ENCODE measurements around the gene AGBL4.

DNA sequence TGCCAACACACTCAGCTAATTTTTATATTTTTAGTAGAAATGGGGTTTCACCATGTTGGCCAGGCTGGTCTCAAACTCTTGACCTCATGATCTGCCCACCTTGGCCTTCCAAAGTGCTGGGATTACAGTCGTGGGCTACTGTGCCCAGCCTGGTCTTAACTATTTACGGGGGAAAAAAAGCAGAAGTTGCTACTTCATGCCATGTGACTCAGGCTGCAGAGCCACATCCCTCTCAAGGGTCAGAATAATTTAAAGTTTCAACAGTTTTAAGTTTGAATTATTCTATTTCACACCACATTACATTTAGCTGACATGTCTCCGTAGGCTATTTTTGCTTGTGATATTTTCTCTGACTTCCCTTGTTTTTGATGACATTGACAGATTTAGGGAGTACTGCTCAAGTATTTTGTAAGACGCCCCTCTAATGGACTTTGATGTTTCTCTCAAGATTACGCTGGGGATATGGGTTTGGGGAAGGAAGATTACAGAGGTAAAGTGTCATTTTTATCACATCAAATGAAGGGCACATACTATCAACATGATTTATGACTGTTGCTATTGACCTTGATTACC is 14.6 kb upstream of the AGBL4 start:
- no peak for TF ChIP-seq ZNF830 (CRISPR knock-in tag; IDR thresholded peaks at IDR 0.05)
- TF ChIP-seq CBX8 (IDR thresholded peaks at IDR 0.05; ENCODE audit: borderline replicate concordance, extremely low read depth, low read depth, low read length, poor library complexity, severe bottlenecking): no peak
- no peak for TF ChIP-seq TBL1XR1 (IDR thresholded peaks at IDR 0.05; ENCODE audit: low read length in 2 of 2)
